ENCODE results near the gene FNDC5. TPM values are rescaled to one million over a fixed set of nuclear protein-coding genes. Genes with fewer than 3 reads are reported as not detected.
A peak's percentile ranks its signal among the peaks of the same experiment; 100 is the strongest.

FNDC5 gene
- total RNA-seq, 1 experiment from 2014 or later: 4.5 TPM

GRCh38 chr1:32813941-32814739 is 56.6 kb downstream of the FNDC5 start:
- DNase-seq: no peak
- Histone ChIP-seq H2BK5ac (ENCODE audit: insufficient read length, low read length) (no peak overlapping the region), H3K18ac (ENCODE audit: insufficient read length, low read depth, low read length) (no peak overlapping the region), H2AK5ac (ENCODE audit: insufficient read length, low read length) (no peak overlapping the region), H2BK12ac (ENCODE audit: insufficient read length, low read depth, low read length) (no peak overlapping the region), H3K56ac (ENCODE audit: insufficient read length, low read depth, low read length) (no peak overlapping the region), H4K5ac (ENCODE audit: insufficient read length, low read depth, low read length) (no peak overlapping the region), H3K79me2 (ENCODE audit: insufficient read depth, low read length) (peaks cover 42% of the 10 kb centered on the region; the same call in 1 of the 2 replicates), H3K9me3 (ENCODE audit: control insufficient read depth, low read depth, low read length) (no peaks in the 10 kb centered on the region), H3K27ac (ENCODE audit: insufficient read length, low read depth, low read length) (no peak overlapping the region), H3K4me1 (ENCODE audit: insufficient read depth, low read length) (peaks cover 2% of the 10 kb centered on the region; the same call in 1 of the 2 replicates), H4K20me1 (ENCODE audit: control insufficient read depth, insufficient read depth, insufficient read length) (no peaks in the 10 kb centered on the region), H3K79me1 (ENCODE audit: insufficient read depth, low read depth, low read length, poor library complexity, severe bottlenecking) (peaks cover 8% of the 10 kb centered on the region), H4K91ac (ENCODE audit: insufficient read length, low read depth, low read length) (no peak overlapping the region), H2BK120ac (ENCODE audit: low read depth, low read length, poor library complexity, severe bottlenecking) (no peak overlapping the region), H4K8ac (replicated peaks; ENCODE audit: insufficient read length, low read depth, low read length) (no peak overlapping the region), H3K4ac (ENCODE audit: low read depth, low read length) (no peak overlapping the region), H2BK20ac (ENCODE audit: low read depth, low read length, poor library complexity, severe bottlenecking) (no peak overlapping the region), H3K27me3 (ENCODE audit: insufficient read depth, low read length) (no peaks in the 10 kb centered on the region), H2BK15ac (ENCODE audit: low read depth, low read length) (no peak overlapping the region), H3T11ph (ENCODE audit: low read length) (no peak overlapping the region), H3K23me2 (ENCODE audit: insufficient read length, low read depth, low read length, poor library complexity, severe bottlenecking) (peaks cover 8% of the 10 kb centered on the region), H3K4me2 (ENCODE audit: insufficient read depth, insufficient read length, low read length) (no peak overlapping the region), H3K14ac (ENCODE audit: insufficient read depth, low read length) (no peak overlapping the region), H3K23ac (ENCODE audit: insufficient read length, low read depth, low read length) (no peak overlapping the region), H2AFZ (ENCODE audit: low read length) (no peak overlapping the region), H3K9ac (ENCODE audit: extremely low read depth, insufficient read length, low read length) (no peak overlapping the region)
- Mint-ChIP-seq H3K4me1 (peaks cover 45 to 60% of the 10 kb centered on the region in 2 experiments), H3K27ac (peak overlapping the region in 2 of 3 experiments; percentile 29 to 56; a peak in 5 of 7 replicates), H3K4me3 (peak overlapping the region; percentile 49 to 87), H3K9me3 (no peaks in the 10 kb centered on the region), H3K36me3 (ENCODE audit: insufficient read depth in 1 of 3, low read depth in 3 of 3) (peaks cover 47 to 60% (median 51%) of the 10 kb centered on the region in 3 experiments), H3K27me3 (ENCODE audit: low read depth) (no peaks in the 10 kb centered on the region)
- 100% methylated on average over 1 of the region's 11 CpGs for WGBS (ENCODE audit: extremely low coverage, insufficient read length, low lambda C conversion rate)
- TF ChIP-seq CTCF (conservative IDR thresholded peaks at IDR 0.05): no peak

Other genes with a start within 250 kb of the FNDC5 start
- gene ZBTB8OS, start 220.4 kb downstream of the FNDC5 start, total RNA-seq (2021): 59.4 and 64.2 TPM in 2 replicates
- gene RBBP4, start 219.7 kb downstream of the FNDC5 start, total RNA-seq (2021): 416 and 421 TPM in 2 replicates
- gene SYNC, start 168.1 kb downstream of the FNDC5 start, total RNA-seq (2021): 0.15 TPM in 2 replicates
- gene YARS1, start 53.6 kb downstream of the FNDC5 start, total RNA-seq (2021): 185 and 194 TPM in 2 replicates
- gene S100PBP, start 53.3 kb downstream of the FNDC5 start, total RNA-seq (2021): 50.1 and 51.4 TPM in 2 replicates
- gene HPCA, start 15.6 kb upstream of the FNDC5 start, total RNA-seq (2021): 1.1 and 1.2 TPM in 2 replicates
- 17.2 and 17.7 TPM in 2 replicates for gene TMEM54, start 30.5 kb upstream of the FNDC5 start, total RNA-seq (2021)
- gene RNF19B, start 93.9 kb upstream of the FNDC5 start, total RNA-seq (2021): 15.0 and 15.6 TPM in 2 replicates
- gene AK2, start 166.0 kb upstream of the FNDC5 start, total RNA-seq (2021): 144 and 159 TPM in 2 replicates
- gene AZIN2, start 210.2 kb upstream of the FNDC5 start, total RNA-seq (2021): 0.39 and 0.50 TPM in 2 replicates